Subcutaneous adipose tissue (tissue), 4 donors: ENCODE measurements around the gene AASDH. TPM values are rescaled to one million over a fixed set of nuclear protein-coding genes. Genes with fewer than 3 reads are reported as not detected.

Experiments
- CTCF ChIP-seq: fragments of 450-650 bp; IDR thresholded peaks from one replicate; pipeline ENCODE4 v1.5.1; 2016; ENCODE audit warnings: low read depth, mild to moderate bottlenecking, control low read depth, antibody characterized with exemption, moderate library complexity
- total RNA-seq, 4 donors: library from RNA; depleted of rRNA; stranded (reverse); fragments of >200 nt; gene quantifications; one replicate each; pipeline ENCODE4 v1.1.0, GENCODE V29; 2016

Gene AASDH
- total RNA-seq, 4 donors from 2014 or later: 7.9 to 11.4 (median 9.8) TPM

- TF ChIP-seq CTCF: no peak
Measured at GRCh38 chr4:56316011-56316650, 71.2 kb downstream of the AASDH start.

- TF ChIP-seq CTCF: no peak
Measured at GRCh38 chr4:56315543-56315942, 71.7 kb downstream of the AASDH start.

- no peak for TF ChIP-seq CTCF
Measured at GRCh38 chr4:56315041-56315440, 72.2 kb downstream of the AASDH start.

- no peak for TF ChIP-seq CTCF
Measured at GRCh38 chr4:56314207-56314915, 72.9 kb downstream of the AASDH start.

GRCh38 chr4:56313132-56313531 is 74.2 kb downstream of the AASDH start:
- TF ChIP-seq CTCF: no peak

GRCh38 chr4:56311299-56311975 is 75.9 kb downstream of the AASDH start:
- no peak for TF ChIP-seq CTCF
